Neural cell (in vitro differentiated cells): ENCODE measurements around the gene FSIP1.

ENCODE experiments used
- CTCF ChIP-seq: fragments of 450-650 bp; IDR thresholded peaks from 2 replicates; pipeline ENCODE4 v1.5.1; 2014; ENCODE audit warnings: antibody characterized with exemption, mild to moderate bottlenecking, moderate library complexity; ENCODE audit not compliant: poor library complexity, severe bottlenecking
- EP300 ChIP-seq: fragments of 450-650 bp; conservative IDR thresholded peaks from 2 replicates; pipeline ENCODE4 v1.6.1; 2014; ENCODE audit warnings: antibody characterized with exemption, mild to moderate bottlenecking, moderate library complexity; ENCODE audit not compliant: poor library complexity, severe bottlenecking
- EZH2 ChIP-seq: fragments of 200-600, 300-800 bp; shearing (Covaris generic), sonication (generic); IDR thresholded peaks from 2 replicates; pipeline ENCODE4 v1.6.1; 2014; ENCODE audit warnings: antibody characterized with exemption, low read length, borderline replicate concordance, mild to moderate bottlenecking; ENCODE audit not compliant: insufficient read depth, poor library complexity, severe bottlenecking
- POLR2AphosphoS5 ChIP-seq: IDR thresholded peaks from 2 replicates; pipeline ENCODE4 v1.6.1; 2012
- RAD21 ChIP-seq: fragments of 450-650 bp; conservative IDR thresholded peaks from 2 replicates; pipeline ENCODE4 v1.6.1; 2014; ENCODE audit warnings: antibody characterized with exemption, mild to moderate bottlenecking, moderate library complexity
- REST ChIP-seq: IDR thresholded peaks from 2 replicates; pipeline ENCODE4 v1.6.1; 2012; ENCODE audit warnings: borderline replicate concordance
- SMC3 ChIP-seq: fragments of 450-650 bp; conservative IDR thresholded peaks from 2 replicates; pipeline ENCODE4 v1.6.1; 2014; ENCODE audit warnings: antibody characterized with exemption, mild to moderate bottlenecking, moderate library complexity; ENCODE audit not compliant: poor library complexity
- TAF1 ChIP-seq: IDR thresholded peaks from 2 replicates; pipeline ENCODE4 v1.6.1; 2012; ENCODE audit warnings: low read depth

- no peak for TF ChIP-seq CTCF
- no peak for TF ChIP-seq EZH2
- TF ChIP-seq RAD21: no peak
- no peak for TF ChIP-seq EP300
- no peak for TF ChIP-seq REST
- no peak for TF ChIP-seq TAF1
- TF ChIP-seq SMC3: no peak
- no peak for TF ChIP-seq POLR2AphosphoS5
Measured at GRCh38 chr15:39597751-39598185, 184.9 kb downstream of the FSIP1 start.
